SKM-1 treated with dmso at 0.1 percent for 144 hours (cell line): ENCODE measurements around the gene RC3H2.

Experiments used
- DNase-seq: peaks from one replicate; lab custom pipeline; 2025; ENCODE audit not compliant: unreplicated experiment; lab: John Stamatoyannopoulos, UW

The RC3H2 gene, protein sequence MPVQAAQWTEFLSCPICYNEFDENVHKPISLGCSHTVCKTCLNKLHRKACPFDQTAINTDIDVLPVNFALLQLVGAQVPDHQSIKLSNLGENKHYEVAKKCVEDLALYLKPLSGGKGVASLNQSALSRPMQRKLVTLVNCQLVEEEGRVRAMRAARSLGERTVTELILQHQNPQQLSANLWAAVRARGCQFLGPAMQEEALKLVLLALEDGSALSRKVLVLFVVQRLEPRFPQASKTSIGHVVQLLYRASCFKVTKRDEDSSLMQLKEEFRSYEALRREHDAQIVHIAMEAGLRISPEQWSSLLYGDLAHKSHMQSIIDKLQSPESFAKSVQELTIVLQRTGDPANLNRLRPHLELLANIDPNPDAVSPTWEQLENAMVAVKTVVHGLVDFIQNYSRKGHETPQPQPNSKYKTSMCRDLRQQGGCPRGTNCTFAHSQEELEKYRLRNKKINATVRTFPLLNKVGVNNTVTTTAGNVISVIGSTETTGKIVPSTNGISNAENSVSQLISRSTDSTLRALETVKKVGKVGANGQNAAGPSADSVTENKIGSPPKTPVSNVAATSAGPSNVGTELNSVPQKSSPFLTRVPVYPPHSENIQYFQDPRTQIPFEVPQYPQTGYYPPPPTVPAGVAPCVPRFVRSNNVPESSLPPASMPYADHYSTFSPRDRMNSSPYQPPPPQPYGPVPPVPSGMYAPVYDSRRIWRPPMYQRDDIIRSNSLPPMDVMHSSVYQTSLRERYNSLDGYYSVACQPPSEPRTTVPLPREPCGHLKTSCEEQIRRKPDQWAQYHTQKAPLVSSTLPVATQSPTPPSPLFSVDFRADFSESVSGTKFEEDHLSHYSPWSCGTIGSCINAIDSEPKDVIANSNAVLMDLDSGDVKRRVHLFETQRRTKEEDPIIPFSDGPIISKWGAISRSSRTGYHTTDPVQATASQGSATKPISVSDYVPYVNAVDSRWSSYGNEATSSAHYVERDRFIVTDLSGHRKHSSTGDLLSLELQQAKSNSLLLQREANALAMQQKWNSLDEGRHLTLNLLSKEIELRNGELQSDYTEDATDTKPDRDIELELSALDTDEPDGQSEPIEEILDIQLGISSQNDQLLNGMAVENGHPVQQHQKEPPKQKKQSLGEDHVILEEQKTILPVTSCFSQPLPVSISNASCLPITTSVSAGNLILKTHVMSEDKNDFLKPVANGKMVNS

GRCh38 chr9:122904823-122905710 lies at the start of gene RC3H2:
Gene RC3H2, minus strand, starts transcription at chr9:122905359. Its CDS starts 7,850 bp downstream, at chr9:122897509.
- peak; percentile 99 for DNase-seq

GRCh38 chr9:122954253-122954691 lies 49.1 kb upstream of the RC3H2 start:
- no peak for DNase-seq

GRCh38 chr9:122951056-122951455 lies 45.9 kb upstream of the RC3H2 start:
- no peak for DNase-seq

DNA sequence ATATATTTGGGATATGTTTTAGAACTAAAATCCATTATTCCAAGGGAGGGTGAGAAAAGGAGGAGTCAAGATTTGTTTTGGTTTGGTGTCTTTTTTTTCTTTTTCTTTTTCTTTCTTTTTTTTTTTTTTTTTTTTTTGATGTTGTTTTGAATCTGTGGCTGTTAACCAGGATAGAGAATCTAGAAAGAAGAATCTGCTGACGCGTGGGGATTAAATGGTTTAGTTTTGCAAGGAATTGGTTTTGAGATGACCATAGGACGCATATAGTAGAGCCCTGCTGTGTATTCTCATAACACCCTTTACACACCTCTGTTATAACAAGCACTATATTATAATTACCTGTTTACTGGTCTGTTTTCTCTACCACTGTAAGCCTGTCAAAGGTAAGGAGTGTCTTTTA lies 45.1 kb upstream of the RC3H2 start:
- DNase-seq, result no peak

DNA sequence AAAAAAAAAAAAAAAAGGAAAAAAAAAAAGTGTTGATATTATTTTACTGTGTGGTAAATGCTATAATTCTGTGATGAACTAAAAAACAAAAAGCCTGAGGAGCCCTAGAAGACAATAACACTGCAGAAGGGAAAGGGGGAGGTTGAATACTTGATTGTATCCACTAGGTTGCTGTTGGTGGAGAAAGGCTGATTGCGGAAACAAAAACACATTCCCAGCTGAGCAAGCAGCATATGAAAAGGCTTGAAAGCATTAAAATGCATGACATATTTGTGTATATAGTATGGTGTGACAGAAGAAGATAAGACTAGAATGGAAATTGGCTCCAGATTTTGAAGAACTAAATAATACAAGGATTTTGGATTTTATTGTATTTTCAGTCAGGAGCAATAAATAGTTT lies 44.5 kb upstream of the RC3H2 start:
- DNase-seq, result no peak

GRCh38 chr9:122948313-122948712 lies 43.2 kb upstream of the RC3H2 start:
- DNase-seq, result no peak

DNA sequence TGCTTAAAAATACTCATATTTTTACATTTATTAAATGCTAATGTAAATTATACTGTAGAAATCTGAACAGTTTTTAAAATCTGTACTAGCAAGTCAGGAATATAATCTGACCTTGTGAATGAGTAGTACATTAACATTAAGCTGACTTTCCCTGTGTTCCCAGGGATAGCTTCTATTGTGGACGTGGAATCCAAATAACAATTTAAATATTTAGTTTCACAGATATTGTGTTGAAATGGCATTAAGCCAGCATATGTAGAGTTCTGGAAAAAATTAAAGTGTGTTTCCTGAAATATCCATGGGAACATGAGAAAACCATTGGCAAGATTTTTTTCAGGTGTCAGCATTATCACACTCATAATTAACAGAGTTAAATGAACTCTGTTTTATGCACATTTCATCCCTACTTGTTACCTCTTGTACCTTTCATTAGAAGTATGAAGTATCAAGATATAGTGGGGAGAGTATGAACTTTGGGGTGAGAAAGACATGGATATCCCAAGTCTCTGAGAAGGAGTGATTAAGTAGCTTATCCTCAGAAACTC lies 41.4 kb upstream of the RC3H2 start:
- DNase-seq, result no peak

DNA sequence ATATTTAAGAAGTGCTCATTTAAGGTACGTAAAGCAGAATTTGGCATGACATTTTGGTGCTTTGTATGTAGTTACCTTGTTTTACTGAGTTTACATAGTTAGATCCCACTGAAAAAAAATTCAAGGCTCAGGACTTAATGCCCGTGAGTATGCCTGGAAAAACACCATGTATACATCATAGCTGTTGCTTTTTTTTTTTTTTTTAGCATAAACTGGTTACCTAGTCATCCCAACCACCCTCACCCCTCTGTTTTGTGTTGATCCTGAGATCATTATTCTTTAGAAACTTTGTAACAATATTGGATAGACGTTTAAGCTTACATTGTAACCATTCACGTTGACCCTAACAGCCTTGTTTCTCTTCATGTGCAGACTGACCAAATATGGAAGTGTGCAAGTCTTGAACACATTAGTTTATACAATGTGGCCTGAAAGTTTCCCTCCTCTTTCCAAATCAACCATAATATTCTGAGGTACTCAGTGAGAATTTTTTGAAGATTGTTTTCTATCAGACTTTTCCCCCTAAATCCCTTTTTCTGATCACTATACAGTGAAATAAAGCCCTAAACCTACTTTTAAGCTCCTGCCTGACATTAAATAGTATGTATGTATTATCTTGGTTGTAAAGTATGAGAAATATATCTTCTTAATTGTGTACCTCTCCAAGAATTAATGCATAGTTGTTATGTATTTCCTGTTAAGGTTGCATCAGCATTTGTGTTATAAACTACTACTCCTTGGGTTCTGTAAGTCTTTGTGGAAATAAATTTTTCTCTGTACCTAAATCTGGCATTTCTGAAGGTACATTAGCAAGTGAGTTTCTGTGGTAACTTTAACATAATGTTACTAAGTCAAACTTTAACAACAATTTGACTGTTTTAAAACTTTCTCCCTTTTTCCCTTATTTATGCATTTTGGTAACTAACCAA lies 40.1 kb upstream of the RC3H2 start:
- DNase-seq, result no peak

GRCh38 chr9:122941582-122942234 lies 36.5 kb upstream of the RC3H2 start:
- DNase-seq, result no peak

- peak; percentile 93 for DNase-seq
These were observed 35.8 kb upstream of the RC3H2 start, which contains the start of gene RABGAP1 for GRCh38 chr9:122940749-122941581. Gene RABGAP1, plus strand, starts transcription at chr9:122941020. Its CDS starts 16,040 bp downstream, at chr9:122957060.

DNA sequence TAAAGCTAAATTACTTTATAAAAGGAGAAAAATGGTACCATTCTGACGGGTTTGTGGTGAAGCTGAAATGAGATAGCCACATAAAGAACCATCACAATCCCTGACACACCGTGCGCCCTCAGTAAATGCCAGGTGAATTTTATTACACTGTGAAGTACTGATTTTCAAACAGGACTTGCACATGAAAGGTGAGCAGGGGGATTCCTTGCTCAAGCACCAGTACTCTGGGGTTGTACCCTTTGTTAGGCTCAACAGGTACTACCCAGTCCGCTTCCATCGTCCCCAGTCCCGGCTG lies 35.2 kb upstream of the RC3H2 start:
- no peak for DNase-seq

DNA sequence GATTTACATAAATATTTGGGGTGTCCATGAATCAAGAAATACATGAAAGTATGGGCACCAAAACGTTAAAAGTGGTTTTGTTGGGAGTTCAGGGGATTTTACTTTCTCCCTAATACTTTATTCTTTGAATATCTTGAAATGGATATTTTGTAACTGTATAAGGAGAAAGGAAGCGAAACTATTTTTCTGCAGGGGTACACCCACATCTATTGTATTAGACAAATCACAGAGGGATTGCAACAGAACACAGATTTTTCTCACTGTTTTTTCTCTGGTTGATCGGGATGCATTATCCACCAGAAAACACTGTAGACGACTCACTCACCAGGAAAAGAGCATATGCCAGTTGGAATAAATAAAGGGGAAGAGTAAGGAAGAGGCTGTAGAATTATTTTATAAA lies 34.4 kb upstream of the RC3H2 start:
- no peak for DNase-seq

- no peak for DNase-seq
These were observed 31.7 kb upstream of the RC3H2 start for GRCh38 chr9:122936883-122937282.

- no peak for DNase-seq
These were observed 31.3 kb upstream of the RC3H2 start for GRCh38 chr9:122936464-122936863.

GRCh38 chr9:122931226-122932121 lies 26.3 kb upstream of the RC3H2 start, which contains the start of gene ZBTB26:
Gene ZBTB26, minus strand, starts transcription at chr9:122931512. Its CDS starts 11,578 bp downstream, at chr9:122919934.
- peak; percentile 88 for DNase-seq

- DNase-seq, result no peak
These were observed 25.5 kb upstream of the RC3H2 start for GRCh38 chr9:122930541-122931225.
